Stimulated activated CD8-positive, alpha-beta memory T cell treated with anti-CD3 and anti-CD28 coated beads, Interleukin-15, amount 100 ng/mL, for 4 hours (primary cell): ENCODE results near the gene DLG2.

Experiments used
- DNase-seq, 2 donors: peaks; one replicate each; pipeline ENCODE4 v3.0.0-alpha.2; 2020; ENCODE audit warnings: low read depth in 2 of 2

DLG2 gene

DNA sequence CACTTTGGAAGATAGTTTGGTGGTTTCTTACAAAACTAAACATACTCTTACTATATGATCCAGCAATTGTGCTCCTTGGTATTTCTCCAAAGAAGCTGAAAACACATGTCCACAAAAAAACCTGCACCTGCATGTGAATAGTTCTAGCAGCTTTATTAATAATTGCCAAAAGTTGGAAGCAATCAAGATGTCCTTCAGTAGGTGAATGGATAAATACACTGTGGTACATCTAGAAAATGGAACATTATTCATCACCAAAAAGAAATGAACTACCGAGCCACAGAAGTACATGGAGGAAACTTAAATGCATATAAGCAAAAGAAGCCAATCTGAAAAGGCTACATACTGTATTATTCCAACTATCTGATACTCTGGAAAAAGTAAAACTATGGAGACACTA lies 1771.9 kb downstream of the DLG2 start:
- no peak for DNase-seq

- DNase-seq = no peak
These were observed 1774.2 kb downstream of the DLG2 start for GRCh38 chr11:83852775-83853442.

GRCh38 chr11:83852012-83852411 lies 1775.1 kb downstream of the DLG2 start:
- DNase-seq = no peak

- no peak for DNase-seq
These were observed 1779.6 kb downstream of the DLG2 start for GRCh38 chr11:83847467-83848034.

DNA sequence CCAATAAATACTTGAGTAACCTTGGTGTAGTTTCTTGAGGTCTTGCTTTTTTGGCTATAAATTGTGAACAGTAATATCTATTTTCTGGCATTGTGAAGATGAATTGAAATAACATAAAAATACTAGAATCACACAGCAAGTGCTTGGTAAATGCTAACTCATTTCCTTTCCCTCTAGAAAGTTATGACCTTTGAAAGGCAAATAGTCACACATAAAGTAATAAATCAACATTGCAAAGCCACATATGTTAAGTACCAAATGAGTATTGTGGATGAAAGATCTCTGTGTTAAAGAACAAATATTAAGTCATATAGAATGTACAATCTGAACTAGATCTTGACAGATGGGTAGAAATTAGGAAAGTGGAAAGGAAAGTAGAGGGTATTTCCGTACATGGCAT lies 1781.3 kb downstream of the DLG2 start:
- DNase-seq = no peak

- DNase-seq = no peak
These were observed 1786.8 kb downstream of the DLG2 start for GRCh38 chr11:83840326-83840725.

- DNase-seq = no peak
These were observed 1790.1 kb downstream of the DLG2 start for GRCh38 chr11:83836883-83837654.

DNA sequence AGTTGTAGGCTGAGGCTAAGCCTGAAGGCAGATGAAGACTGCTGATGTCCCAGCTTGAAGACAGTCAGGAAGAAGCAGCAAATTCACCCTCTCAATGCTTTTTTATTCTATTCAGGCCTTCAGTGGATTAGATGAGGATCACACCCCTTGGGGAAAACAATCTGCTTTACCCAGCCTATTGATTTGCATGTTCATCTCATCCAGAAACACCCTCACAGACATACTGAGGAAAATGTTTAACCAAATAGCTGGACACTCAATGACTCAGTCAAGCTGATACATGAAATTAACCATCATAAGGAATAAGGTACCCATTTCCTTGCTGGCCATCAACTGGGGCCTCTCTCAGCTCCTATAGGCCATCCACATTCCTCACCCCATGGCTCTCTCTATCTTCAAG lies 1791.1 kb downstream of the DLG2 start:
- no peak for DNase-seq

DNA sequence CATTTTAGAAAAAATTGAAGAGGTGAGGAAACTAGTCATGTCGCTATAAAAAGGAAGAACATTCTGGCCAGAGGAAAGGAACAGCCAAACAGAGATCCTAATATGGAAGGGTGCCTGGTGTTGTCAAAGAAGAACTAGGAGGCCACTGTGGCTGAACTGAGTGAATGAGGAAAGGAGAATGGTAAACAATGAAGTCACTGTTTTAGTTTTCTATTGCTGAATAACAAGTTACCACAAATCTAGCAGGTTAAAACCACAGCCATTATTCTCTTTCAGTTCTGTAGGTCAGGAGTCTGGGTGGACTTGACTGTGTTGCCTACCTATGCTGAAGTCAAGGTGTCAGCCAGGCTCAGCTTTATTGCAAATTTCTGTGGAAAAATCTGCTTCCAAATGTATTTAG lies 1791.7 kb downstream of the DLG2 start:
- no peak for DNase-seq

- DNase-seq = no peak
These were observed 1795.2 kb downstream of the DLG2 start for GRCh38 chr11:83831929-83832328.

DNA sequence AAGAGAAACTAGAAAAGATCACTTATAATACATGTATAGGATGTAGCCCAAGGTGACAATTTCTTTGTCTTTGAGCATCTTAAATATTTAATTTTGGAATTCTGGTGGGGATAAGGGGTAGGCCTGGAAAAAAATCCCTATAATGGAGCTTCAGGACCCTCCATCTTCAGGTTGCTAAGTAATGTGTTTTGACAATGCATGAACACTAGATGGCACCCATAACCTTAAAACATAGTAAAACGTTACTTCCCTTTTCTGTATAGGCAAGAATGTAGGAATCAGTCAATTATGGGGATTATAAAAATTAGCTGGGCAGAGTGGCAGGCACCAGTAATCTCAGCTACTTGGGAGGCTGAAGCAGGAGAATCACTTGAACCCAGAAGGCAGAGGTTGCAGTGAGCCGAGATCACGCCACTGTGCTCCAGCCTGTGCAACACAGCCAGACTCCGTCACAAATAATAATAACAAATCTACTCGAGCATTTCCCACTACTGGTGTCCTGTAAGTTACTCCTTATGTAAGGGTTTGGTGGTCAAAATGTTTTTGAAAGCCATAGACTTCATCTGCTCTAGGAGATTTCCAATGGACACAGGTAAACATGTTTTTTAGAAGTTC lies 1799.1 kb downstream of the DLG2 start:
- DNase-seq = no peak

GRCh38 chr11:83827520-83827919 lies 1799.6 kb downstream of the DLG2 start:
- no peak for DNase-seq

- DNase-seq = no peak
These were observed 1801.1 kb downstream of the DLG2 start for GRCh38 chr11:83826078-83826477.

GRCh38 chr11:83823461-83824025 lies 1803.6 kb downstream of the DLG2 start:
- no peak for DNase-seq

- no peak for DNase-seq
These were observed 1807.1 kb downstream of the DLG2 start for GRCh38 chr11:83819931-83820549.

DNA sequence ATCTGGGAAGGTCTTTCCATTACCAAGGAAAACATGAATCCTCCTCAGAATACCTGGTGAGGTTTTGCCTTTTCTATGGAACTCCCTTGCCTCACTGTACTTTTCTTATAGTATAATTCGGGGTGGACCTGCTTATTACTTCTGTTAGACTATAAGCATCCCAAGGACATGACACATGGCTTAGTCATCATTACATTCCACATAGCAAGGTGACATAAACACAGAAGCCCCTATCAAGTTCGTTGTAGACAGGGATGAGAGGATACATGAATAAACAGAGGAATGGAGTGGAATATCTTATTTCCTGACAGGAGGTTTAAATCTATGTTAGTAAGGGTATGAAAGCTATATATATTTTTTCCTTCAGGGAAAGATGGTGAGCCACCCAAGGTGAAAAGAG lies 1808.8 kb downstream of the DLG2 start:
- no peak for DNase-seq

DNA sequence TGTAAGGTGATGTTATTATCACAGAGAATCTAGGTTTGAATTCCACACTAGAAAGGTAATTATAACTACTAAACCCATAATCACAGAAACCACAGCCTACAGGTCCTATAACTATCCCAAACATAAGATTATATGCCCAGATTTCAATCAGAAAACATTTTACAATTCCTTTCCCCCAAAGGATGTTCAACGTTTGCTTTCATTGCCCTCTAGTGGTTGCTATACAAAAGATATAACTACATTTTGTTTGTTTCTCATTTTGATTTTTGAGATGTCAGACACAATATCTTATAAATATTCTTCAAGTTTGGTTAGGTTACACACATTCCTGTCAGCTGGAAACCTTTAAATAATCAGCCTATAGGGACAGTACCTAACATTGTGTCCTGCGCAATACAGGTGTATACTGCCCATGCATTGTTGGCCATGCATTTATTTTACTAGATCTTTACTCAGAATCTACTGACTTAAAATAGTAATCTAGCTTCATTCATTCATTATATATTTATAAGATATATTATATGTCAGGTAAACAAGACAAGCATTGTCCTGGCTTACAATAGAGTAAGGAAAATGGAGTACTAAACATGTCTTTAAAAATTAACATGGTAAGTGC lies 1810.5 kb downstream of the DLG2 start:
- no peak for DNase-seq

GRCh38 chr11:83815736-83816135 lies 1811.4 kb downstream of the DLG2 start:
- DNase-seq = no peak

DNA sequence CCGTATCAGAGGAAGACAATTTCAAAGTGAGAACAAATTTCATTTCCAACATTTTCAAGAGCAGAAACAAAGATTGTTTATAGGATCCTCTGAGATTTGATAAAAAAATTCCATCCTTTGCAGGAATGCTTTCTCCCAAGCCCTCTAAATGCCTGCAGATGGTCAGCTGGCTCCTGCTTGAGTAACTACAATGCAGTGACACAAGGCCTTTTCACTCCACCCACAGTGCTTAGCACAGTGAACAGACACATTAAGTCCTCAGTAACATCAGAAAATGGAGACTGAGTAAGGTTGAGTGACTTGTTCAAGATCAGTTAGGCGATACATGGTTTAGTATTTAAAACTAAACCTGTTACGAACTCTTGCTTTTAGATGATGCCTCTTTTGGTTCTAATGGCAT lies 1813.8 kb downstream of the DLG2 start:
- no peak for DNase-seq

DNA sequence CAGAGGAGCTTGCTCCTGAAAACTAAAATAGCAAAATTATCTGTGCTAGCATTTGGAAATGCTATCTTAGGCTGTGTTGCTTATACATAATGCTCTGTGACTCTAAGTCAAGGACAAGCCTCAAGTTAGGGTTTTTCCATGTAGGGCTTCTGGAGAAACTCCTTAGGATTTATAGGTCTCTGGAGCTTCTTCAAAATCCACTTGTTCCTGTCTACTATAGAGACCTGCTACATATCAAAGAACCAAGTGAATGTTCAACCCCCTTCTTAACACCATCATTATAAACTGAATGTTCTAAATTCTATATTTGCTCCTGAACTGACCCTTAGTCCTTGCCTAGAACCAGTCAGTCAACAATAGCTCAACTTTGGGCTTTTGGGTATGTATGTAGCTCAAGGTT lies 1817.9 kb downstream of the DLG2 start:
- DNase-seq = no peak

DNA sequence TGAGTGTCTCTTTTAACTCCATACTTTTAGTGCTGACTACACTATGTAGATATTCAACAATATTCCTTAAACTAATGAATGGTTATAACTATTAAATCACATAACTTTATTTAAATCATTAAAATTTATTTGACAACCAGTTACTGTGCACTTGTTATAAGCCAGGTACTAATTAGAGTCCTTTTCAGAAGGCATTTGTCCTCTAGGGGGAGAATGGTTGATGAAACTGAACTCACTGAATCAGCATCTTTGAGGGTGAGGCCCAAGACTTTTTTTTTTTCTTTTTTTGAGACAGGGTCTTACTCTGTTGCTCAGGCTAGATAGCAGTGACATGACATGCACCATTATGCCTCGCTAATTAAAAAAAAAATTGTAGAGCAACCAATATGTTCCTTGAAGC lies 1825.3 kb downstream of the DLG2 start:
- no peak for DNase-seq

DNA sequence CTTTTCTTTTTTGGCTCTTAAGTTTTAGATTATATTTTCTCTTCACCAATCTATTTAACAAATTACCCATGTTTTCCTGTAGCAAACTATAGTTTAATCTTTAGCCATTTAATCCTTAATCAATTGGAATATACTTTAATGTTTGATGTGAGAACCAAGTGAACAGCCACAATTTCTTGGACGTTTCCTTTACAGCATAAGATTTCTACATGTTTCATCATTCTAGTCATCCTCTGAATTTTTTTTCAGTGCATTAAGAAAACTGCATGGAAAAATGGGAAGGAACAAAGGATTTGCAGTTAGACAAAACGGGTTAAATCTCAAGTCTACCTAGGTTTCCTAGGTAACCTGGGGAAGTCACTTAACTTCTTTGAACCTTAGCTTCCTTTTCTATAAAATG lies 1833.8 kb downstream of the DLG2 start:
- no peak for DNase-seq
